Peyer's patch (tissue), 4 donors: ENCODE data around the gene DSG2.

Experiments used
- POLR2A ChIP-seq, 2 donors: fragments of 450-650 bp; IDR thresholded peaks; one replicate each; pipeline ENCODE4 v1.5.1; 2017; ENCODE audit warnings: antibody characterized with exemption in 2 of 2, mild to moderate bottlenecking in 2 of 2, moderate library complexity in 2 of 2
- TF ChIP-seq, protein P1 (sequence below), 6 experiments: fragments of 450-650 bp in 4 of 6; fragments of 200-600 bp in 2 of 6; sonication (generic) in 1 of 6; IDR thresholded peaks; one replicate each; pipeline ENCODE4 v1.5.1; 2017 to 2019; ENCODE audit warnings: antibody characterized with exemption in 6 of 6, mild to moderate bottlenecking in 3 of 6, moderate library complexity in 1 of 6

DNA sequence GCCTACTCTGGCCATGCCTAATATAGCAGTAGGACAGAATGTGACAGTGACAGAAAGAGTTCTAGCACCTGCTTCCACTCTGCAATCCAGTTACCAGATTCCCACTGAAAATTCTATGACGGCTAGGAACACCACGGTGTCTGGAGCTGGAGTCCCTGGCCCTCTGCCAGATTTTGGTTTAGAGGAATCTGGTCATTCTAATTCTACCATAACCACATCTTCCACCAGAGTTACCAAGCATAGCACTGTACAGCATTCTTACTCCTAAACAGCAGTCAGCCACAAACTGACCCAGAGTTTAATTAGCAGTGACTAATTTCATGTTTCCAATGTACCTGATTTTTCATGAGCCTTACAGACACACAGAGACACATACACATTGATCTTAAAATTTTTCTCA is 48.5 kb downstream of the DSG2 start:
- TF ChIP-seq POLR2A (IDR thresholded peaks at IDR 0.05) = no peak
- TF ChIP-seq, protein P1, sequence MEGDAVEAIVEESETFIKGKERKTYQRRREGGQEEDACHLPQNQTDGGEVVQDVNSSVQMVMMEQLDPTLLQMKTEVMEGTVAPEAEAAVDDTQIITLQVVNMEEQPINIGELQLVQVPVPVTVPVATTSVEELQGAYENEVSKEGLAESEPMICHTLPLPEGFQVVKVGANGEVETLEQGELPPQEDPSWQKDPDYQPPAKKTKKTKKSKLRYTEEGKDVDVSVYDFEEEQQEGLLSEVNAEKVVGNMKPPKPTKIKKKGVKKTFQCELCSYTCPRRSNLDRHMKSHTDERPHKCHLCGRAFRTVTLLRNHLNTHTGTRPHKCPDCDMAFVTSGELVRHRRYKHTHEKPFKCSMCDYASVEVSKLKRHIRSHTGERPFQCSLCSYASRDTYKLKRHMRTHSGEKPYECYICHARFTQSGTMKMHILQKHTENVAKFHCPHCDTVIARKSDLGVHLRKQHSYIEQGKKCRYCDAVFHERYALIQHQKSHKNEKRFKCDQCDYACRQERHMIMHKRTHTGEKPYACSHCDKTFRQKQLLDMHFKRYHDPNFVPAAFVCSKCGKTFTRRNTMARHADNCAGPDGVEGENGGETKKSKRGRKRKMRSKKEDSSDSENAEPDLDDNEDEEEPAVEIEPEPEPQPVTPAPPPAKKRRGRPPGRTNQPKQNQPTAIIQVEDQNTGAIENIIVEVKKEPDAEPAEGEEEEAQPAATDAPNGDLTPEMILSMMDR (IDR thresholded peaks at IDR 0.05) = no peak
